GM21825 (cell line): ENCODE results near the gene ARHGAP28.

Experiments used
- ATAC-seq: cut with Tn5 transposase; IDR thresholded peaks from one replicate; pipeline ENCODE4 v1.9.1; 2021; ENCODE audit warnings: mild to moderate bottlenecking, moderate library complexity; ENCODE audit not compliant: unreplicated experiment

The ARHGAP28 gene, protein sequence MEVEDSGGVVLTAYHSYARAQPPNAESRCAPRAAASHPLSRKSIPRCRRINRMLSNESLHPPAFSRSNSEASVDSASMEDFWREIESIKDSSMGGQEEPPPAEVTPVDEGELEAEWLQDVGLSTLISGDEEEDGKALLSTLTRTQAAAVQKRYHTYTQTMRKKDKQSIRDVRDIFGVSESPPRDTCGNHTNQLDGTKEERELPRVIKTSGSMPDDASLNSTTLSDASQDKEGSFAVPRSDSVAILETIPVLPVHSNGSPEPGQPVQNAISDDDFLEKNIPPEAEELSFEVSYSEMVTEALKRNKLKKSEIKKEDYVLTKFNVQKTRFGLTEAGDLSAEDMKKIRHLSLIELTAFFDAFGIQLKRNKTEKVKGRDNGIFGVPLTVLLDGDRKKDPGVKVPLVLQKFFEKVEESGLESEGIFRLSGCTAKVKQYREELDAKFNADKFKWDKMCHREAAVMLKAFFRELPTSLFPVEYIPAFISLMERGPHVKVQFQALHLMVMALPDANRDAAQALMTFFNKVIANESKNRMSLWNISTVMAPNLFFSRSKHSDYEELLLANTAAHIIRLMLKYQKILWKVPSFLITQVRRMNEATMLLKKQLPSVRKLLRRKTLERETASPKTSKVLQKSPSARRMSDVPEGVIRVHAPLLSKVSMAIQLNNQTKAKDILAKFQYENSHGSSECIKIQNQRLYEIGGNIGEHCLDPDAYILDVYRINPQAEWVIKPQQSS

DNA sequence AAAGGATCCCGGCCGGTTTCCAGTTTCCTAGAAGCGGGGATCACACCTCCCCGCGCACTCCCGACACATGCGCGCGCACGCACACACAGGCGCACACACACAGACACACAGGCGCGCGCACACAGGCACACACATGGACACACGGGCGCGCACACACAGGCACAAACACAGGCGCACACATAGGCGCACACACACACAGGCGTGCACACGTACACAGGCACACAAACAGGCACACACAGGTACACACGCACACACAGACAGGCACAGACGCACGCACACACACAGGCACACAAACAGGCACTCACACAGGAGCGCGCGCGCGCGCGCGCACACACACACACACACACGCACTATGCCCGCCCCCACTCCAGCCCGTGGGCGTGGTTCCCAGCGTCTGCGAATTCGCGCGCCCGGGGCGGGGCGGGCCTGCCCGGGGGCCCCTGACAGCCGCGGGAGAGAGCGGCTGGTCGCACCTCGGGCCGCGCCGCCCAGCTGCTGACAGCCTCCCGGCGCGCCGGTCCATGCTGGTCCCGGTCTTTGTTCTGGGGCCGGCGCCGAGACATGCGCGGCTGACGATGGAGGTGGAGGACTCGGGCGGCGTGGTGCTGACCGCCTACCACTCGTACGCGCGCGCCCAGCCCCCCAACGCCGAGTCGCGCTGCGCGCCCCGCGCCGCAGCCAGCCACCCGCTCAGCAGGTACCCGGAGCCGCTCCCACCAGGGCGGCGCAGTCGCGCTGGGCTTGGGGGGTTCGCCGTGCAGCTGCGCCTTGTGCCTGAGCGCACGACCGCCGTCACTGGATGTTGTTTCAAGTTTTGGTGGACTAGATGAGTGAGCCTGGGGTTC lies at the start of gene ARHGAP28:
Gene ARHGAP28 (plus strand): TSS at position 470 of the 845 bp plus-strand sequence. CDS start 106 bp downstream, at position 576.
- no peak for ATAC-seq

DNA sequence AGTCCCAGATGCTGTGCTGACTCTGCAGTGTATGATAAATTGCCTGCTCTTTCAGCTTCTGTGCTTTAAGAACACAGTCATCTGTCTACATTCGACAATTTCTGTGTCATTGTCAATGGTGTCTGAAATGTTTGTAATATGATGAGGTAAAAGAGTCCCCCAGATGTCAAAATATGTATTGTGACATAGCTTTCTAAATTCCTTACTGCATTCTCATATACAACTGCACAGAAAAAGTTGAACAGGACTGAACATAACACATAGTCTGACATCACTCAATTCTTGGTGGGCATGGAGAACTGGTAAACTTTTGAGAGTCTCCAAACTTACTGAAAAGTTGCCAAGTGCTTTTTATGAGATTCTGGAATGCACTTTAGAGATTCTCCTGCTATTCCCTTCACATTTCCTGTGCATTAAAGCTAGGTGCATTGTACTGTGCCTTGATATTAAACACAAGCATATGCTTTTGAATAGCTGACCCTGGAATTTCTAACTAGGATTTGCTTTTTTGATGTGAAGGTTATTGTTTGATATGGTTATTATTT lies 48.1 kb upstream of the ARHGAP28 start:
- no peak for ATAC-seq

- ATAC-seq = no peak
These were observed 46.9 kb upstream of the ARHGAP28 start for GRCh38 chr18:6682437-6683111.

DNA sequence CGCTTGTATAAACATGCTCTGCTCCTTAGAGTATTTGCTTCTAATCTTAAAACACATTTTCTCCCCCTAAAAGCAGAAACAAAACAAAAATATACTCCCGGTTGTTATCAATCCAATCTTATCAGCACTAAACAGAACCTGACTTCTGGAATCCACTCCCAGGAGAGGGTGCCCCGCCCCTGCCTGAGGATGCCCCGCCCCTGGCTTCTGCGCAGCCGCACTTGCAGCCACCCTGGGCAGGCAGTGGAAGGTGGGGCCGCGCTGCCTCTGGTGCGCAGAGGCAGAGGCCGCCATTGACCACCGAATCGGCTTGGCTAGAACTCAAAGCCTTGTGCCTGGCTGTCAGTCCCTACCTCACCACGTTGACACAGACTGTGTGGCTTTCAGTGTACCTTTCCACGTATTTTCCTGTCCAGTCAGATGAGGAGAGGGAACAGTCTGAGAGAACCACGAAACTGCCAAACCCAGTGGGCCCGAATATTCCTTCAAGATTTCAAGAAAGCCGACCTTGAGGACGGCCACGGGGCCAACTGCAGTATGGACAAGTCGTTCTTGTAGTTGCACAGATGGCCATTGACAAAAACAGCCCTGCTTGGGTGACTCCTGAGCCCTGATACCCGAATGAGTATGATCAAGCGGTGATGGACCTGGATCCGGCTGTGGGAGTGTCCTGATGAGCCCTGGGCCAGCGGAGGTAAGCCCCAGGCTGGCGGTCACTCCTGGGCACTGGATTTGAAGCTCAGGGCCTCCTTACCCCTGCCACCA lies 46.2 kb upstream of the ARHGAP28 start:
- ATAC-seq = no peak

GRCh38 chr18:6687676-6688075 lies 41.8 kb upstream of the ARHGAP28 start:
- no peak for ATAC-seq

GRCh38 chr18:6708890-6709289 lies 20.6 kb upstream of the ARHGAP28 start:
- ATAC-seq = no peak

DNA sequence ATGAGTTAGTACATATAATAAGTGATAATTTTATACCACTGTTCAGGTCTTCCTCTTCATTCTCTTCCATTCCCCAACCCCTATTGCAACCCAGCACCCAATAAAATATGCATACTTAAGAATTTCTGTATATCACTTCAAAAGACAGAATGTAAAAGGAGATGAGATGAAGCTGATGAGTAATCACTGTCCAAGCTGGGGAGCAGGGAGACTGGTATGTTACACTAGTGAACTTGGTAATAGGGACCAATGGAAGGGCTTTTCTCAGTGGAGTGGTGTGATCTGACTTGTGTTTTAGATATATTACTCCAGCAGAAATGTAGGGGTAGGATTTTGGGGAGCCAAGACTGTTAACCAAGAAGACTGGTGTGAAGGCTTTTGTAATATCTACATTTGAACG lies 18.0 kb upstream of the ARHGAP28 start:
- no peak for ATAC-seq

GRCh38 chr18:6712401-6712800 lies 17.1 kb upstream of the ARHGAP28 start:
- ATAC-seq = no peak

GRCh38 chr18:6714010-6714409 lies 15.5 kb upstream of the ARHGAP28 start:
- ATAC-seq = no peak

DNA sequence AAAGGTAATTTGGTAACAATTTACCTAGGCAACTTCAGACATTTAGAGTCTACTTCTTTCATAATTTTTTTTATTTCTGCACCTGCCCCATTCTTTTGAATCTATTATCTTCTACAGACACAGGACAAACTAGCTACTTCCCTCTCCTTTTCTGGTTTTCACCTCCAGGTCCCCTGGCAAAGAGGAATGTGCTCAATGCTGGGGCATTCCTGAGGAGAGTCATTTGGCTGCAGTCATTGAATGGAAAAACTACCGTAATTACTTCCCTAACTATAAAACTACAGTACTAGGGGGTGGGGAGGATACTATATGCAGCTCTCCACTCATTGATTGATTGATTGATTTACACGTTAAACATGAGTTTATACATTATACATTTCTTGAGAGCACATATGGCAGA lies 11.2 kb upstream of the ARHGAP28 start:
- no peak for ATAC-seq

DNA sequence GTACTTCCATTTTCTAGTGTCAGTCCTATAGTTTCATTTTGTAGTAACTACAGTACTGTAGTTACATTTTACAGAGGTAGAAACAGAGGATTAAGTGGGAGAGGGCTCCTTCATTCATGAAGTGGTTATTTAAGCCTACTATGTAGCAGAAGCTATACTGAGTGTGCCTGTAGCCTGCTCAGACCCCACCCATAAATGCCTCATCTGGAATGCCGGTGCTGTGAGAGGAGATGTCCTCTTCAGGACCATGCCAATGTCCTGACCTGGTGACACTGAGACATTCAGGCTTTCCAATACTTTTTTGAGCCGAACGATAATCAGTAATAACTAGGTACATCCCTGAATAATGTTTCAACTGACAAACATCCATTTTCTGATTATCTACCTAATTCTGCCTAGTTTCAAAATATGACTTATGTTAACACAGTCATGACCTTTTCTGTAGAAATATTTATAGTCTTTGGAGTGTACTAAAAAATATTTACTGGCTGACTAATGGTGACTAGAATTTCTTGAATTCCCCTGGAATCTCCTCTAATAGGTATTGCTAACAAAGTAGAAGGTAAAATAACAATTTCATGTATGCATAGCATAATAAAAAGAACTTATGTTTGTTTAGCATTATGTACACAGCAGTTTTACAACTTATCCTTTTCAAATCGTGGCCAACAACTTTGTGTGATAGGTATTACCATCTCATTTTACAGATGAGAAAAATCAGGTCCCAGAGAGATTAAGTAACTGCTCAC lies 10.2 kb upstream of the ARHGAP28 start:
- no peak for ATAC-seq

DNA sequence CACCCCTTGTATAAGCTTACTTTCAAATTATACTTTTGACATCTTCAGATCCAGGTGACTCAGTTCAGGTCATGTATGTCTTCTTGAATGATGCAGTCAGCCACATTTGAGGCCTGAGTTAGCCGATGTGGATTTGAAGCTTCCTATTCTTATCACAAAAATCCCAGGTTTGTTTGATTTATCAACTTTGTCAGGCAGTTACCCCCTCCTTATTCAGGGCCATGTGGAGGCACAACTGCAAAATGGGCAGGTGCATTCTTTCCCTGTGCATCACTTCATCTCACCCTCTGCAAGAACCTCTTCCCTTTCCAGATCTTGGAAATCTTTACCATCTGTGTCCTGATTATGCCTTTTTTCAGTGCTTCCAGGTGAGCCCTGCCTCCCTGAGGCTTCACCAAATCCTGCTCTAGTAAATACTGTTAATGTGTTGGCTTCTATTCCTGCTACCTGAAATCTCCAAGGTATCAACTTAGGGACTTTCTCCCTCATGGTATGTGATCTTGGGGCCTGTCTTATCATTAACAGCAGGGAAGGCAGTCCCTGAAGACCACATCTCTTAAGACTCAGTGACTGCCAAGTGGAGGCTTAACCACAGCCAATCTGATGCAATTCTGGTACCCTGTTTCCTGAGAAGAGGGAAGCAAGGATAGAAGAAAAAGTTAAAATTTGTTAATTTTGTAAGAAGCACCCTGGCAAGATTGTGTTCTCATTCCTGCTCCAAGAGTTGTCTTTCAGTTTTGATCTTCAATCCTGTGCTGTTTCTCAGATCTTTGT lies 9.4 kb upstream of the ARHGAP28 start:
- ATAC-seq = no peak

GRCh38 chr18:6721755-6722154 lies 7.8 kb upstream of the ARHGAP28 start:
- no peak for ATAC-seq

GRCh38 chr18:6722690-6723089 lies 6.8 kb upstream of the ARHGAP28 start:
- no peak for ATAC-seq

DNA sequence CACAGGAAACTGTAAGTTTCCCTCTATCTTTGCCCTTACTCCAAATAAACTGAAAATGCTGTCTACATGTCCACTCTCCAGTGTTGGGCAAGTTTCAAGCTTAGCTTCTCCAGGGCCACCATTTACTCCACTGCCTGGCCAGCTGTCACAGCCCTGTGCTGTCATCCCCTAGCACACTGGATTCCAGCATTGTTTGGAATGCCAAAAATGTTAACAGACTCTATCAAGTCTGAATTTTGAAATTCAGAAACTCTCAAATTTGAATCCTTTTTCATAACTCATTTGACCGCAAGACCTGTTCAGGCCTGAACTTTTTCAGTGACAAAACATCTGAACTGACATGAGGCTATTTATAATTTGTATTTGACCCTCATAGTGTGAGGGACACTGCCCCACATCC lies 5.2 kb upstream of the ARHGAP28 start:
- ATAC-seq = no peak

GRCh38 chr18:6728331-6728730 lies 1.2 kb upstream of the ARHGAP28 start:
- ATAC-seq = no peak

DNA sequence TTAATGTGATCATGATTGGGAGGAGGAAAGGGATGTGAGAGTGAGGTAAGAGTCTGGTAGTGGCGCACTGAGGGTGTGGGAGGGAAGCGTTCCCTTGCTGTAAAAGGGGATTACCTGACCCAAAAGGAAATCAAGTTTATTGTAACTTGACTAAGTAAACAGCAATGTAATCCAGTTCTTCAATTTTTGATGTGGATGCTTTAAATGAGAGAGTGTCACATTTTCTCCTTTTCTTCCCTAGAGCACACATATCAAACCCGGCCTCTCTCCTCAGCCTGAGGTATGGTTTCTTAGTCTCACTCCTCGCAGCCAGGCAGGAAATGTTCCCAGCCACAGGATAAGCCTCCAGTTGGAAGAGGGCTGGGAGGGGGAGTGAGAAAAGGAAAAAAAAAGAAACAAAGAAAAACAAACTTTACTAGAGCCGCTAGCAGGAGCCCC lies 688 bp upstream of the ARHGAP28 start:
- ATAC-seq = no peak
